OCI-LY7 (cell line): Measurements from ENCODE around the gene B9D2. TPM values are rescaled to one million over a fixed set of nuclear protein-coding genes. Genes with fewer than 3 reads are reported as not detected.

ENCODE experiments used
- BruUV-seq: library from RNA; stranded (reverse); fragments of 400-500 nt; replicated peaks from 2 replicates; lab custom pipeline; 2021; lab: Mats Ljungman, UMichigan
- CTCF ChIA-PET: fragments of 300-600 bp; sonication (Branson Sonifier 250); formaldehyde crosslinking; loops from one replicate; lab custom pipeline; 2022; ENCODE audit warnings: antibody characterized with exemption; ENCODE audit not compliant: unreplicated experiment; lab: Charles Lee
- POLR2A ChIA-PET: fragments of 300-600 bp; sonication (Branson Sonifier 250); formaldehyde crosslinking; loops from one replicate; lab custom pipeline; 2022; ENCODE audit warnings: antibody characterized with exemption; lab: Charles Lee
- DNase-seq: peaks from one replicate; pipeline ENCODE4 v3.0.0-alpha.2; 2015; ENCODE audit warnings: low spot score
- H2AFZ ChIP-seq: fragments of 200-600 bp; sonication (generic), shearing (Covaris generic); 2 replicates; pipeline ENCODE4 v1.6.1; 2014; ENCODE audit warnings: mild to moderate bottlenecking, antibody characterized with exemption, low read length, moderate library complexity
- H3K27ac ChIP-seq: fragments of 200-600 bp; sonication (generic); 2 replicates; pipeline ENCODE4 v1.5.1; 2014; ENCODE audit warnings: mixed run types, low read depth, mild to moderate bottlenecking, moderate library complexity, low read length, inconsistent platforms; ENCODE audit not compliant: poor library complexity, severe bottlenecking
- H3K36me3 ChIP-seq: fragments of 200-600 bp; sonication (generic); 2 replicates; pipeline ENCODE4 v1.6.1; 2014; ENCODE audit warnings: mild to moderate bottlenecking, antibody characterized with exemption, low read length, moderate library complexity, mixed read lengths; ENCODE audit not compliant: insufficient read depth
- H3K4me1 ChIP-seq: fragments of 200-600 bp; sonication (generic); 2 replicates; pipeline ENCODE4 v1.5.1; 2014; ENCODE audit warnings: mild to moderate bottlenecking, low read length; ENCODE audit not compliant: insufficient read depth, poor library complexity, severe bottlenecking
- H3K4me2 ChIP-seq: fragments of 200-600 bp; sonication (generic); 2 replicates; pipeline ENCODE4 v1.6.1; 2014; ENCODE audit warnings: mild to moderate bottlenecking, low read length
- H3K4me3 ChIP-seq: fragments of 200-600 bp; sonication (generic); 2 replicates; pipeline ENCODE4 v1.5.1; 2014; ENCODE audit warnings: mild to moderate bottlenecking, low read depth, low read length; ENCODE audit not compliant: poor library complexity, severe bottlenecking
- H3K79me2 ChIP-seq: fragments of 200-600 bp; sonication (generic); 2 replicates; pipeline ENCODE4 v1.6.1; 2016; ENCODE audit warnings: low read depth, mild to moderate bottlenecking, low read length, moderate library complexity, mixed read lengths; ENCODE audit not compliant: insufficient read depth
- H3K9me2 ChIP-seq: fragments of 200-600 bp; sonication (generic); 2 replicates; pipeline ENCODE4 v1.6.1; 2016; ENCODE audit warnings: mild to moderate bottlenecking, low read length, mixed read lengths; ENCODE audit not compliant: insufficient read depth
- H3K9me3 ChIP-seq: fragments of 200-600 bp; sonication (generic); 2 replicates; pipeline ENCODE4 v1.6.1; 2014; ENCODE audit warnings: mild to moderate bottlenecking, mixed run types, low read length, mixed read lengths
- H4K20me1 ChIP-seq: fragments of 200-600 bp; sonication (generic); 2 replicates; pipeline ENCODE4 v1.6.1; 2014; ENCODE audit warnings: mild to moderate bottlenecking, antibody characterized with exemption, low read length, moderate library complexity, mixed read lengths; ENCODE audit not compliant: insufficient read depth
- EZH2phosphoT487 ChIP-seq: fragments of 200-600 bp; sonication (generic); IDR thresholded peaks from 2 replicates; pipeline ENCODE4 v1.6.1; 2018; ENCODE audit warnings: low read depth, borderline replicate concordance, mild to moderate bottlenecking, mixed run types, antibody characterized with exemption, low read length, moderate library complexity, mixed read lengths
- intact Hi-C: fragments of 100-400 bp; cut with micrococcal nuclease; formaldehyde crosslinking; loops from one replicate; pipeline ENCODE4 v1.10.0; 2022; ENCODE audit not compliant: unreplicated experiment
- total RNA-seq, 2 experiments: library from RNA; depleted of rRNA in 1 of 2; stranded (reverse); fragments of >200 nt in 1 of 2; shearing (Covaris generic) in 1 of 2; gene quantifications; 2 replicates each; pipeline ENCODE4 v1.2.3, GENCODE V29; 2014 to 2022
- TF ChIP-seq, protein P1 (sequence below): fragments of 200-600 bp; sonication (generic); conservative IDR thresholded peaks from 2 replicates; pipeline ENCODE4 v1.5.1; 2014; ENCODE audit warnings: mild to moderate bottlenecking, antibody characterized with exemption, low read length, moderate library complexity, mixed read lengths

B9D2 gene
- total RNA-seq, 2 experiments from 2014 or later = 3.9 to 5.2 TPM

- peaks cover 13% of the 10 kb centered on the region for H3K4me1 ChIP-seq
- no peak overlapping the region for H2AFZ ChIP-seq
- no peaks in the 10 kb centered on the region for H4K20me1 ChIP-seq
- TF ChIP-seq EZH2phosphoT487 = no peak
- TF ChIP-seq, protein P1, sequence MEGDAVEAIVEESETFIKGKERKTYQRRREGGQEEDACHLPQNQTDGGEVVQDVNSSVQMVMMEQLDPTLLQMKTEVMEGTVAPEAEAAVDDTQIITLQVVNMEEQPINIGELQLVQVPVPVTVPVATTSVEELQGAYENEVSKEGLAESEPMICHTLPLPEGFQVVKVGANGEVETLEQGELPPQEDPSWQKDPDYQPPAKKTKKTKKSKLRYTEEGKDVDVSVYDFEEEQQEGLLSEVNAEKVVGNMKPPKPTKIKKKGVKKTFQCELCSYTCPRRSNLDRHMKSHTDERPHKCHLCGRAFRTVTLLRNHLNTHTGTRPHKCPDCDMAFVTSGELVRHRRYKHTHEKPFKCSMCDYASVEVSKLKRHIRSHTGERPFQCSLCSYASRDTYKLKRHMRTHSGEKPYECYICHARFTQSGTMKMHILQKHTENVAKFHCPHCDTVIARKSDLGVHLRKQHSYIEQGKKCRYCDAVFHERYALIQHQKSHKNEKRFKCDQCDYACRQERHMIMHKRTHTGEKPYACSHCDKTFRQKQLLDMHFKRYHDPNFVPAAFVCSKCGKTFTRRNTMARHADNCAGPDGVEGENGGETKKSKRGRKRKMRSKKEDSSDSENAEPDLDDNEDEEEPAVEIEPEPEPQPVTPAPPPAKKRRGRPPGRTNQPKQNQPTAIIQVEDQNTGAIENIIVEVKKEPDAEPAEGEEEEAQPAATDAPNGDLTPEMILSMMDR = peak; percentile 57
- ChIA-PET POLR2A (interaction anchor here (0.6 to 1.3 kb wide), 2 partner anchors 14 to 633 kb away, joined by 3 to 8 read pairs; partner anchors contain the start of gene B9D2), CTCF (interaction anchor here (1.0 kb wide), 1 partner anchor 14 kb away, joined by 3 read pairs; the partner anchor contains the start of gene B9D2)
- DNase-seq = peak; percentile 57
- peak overlapping the region; percentile 13 for H3K27ac ChIP-seq
- H3K4me2 ChIP-seq = peak overlapping the region; percentile 6
- no TSS peak for BruUV-seq
- H3K4me3 ChIP-seq = no peak overlapping the region
- no peaks in the 10 kb centered on the region for H3K9me3 ChIP-seq
- intact Hi-C loops = no loop called here
- H3K9me2 ChIP-seq = no peaks in the 10 kb centered on the region
- no peaks in the 10 kb centered on the region for H3K79me2 ChIP-seq
- H3K36me3 ChIP-seq = no peaks in the 10 kb centered on the region
Observed at GRCh38 chr19:41377977-41378709, 14.2 kb upstream of the B9D2 start.

DNA sequence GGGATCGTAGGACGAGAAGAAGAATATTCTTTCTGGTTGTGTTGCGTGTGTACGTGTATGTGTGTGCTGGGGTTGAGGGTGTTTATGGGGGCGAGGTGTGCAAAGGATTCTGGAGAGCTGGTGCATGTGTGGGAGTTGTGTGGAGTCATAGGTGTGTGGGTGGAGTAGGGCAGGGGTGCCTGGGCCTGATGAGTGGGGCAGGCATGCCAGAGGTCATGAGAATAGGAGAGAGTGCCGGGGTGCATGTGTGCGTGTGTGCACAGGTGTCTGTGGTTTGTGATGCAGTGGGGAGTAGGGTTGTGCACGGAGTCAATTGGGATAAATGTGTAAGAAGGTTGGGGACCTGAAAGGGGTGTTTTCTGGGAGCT lies 13.0 kb upstream of the B9D2 start:
- Histone ChIP-seq H4K20me1 (no peaks in the 10 kb centered on the region), H2AFZ (no peak overlapping the region), H3K36me3 (no peaks in the 10 kb centered on the region), H3K4me2 (no peak overlapping the region), H3K79me2 (no peaks in the 10 kb centered on the region), H3K4me1 (peaks cover 13% of the 10 kb centered on the region), H3K9me3 (no peaks in the 10 kb centered on the region), H3K9me2 (no peaks in the 10 kb centered on the region), H3K4me3 (no peak overlapping the region), H3K27ac (no peak overlapping the region)
- DNase-seq = no peak
- no peak for TF ChIP-seq EZH2phosphoT487
- TF ChIP-seq, protein P1 = no peak
- intact Hi-C loops = no loop called here
- BruUV-seq = no TSS peak
- POLR2A ChIA-PET = no interaction called here
- CTCF ChIA-PET = no interaction called here
